A673 (cell line): ENCODE data around the gene KCNQ2.

Source experiments
- EZH2 ChIP-seq: fragments of 200-600 bp; sonication (generic); IDR thresholded peaks from 2 replicates; pipeline ENCODE4 v1.6.1; 2017; ENCODE audit warnings: borderline replicate concordance, low read depth, mild to moderate bottlenecking, mixed read lengths, antibody characterized with exemption, low read length; ENCODE audit not compliant: poor library complexity, severe bottlenecking
- TF ChIP-seq, protein P1 (sequence below): fragments of 300-800, 200-600 bp; sonication (generic); conservative IDR thresholded peaks from 2 replicates; pipeline ENCODE4 v1.5.1; 2017; ENCODE audit warnings: low read depth, mild to moderate bottlenecking, antibody characterized with exemption, low read length, moderate library complexity, mixed read lengths

DNA sequence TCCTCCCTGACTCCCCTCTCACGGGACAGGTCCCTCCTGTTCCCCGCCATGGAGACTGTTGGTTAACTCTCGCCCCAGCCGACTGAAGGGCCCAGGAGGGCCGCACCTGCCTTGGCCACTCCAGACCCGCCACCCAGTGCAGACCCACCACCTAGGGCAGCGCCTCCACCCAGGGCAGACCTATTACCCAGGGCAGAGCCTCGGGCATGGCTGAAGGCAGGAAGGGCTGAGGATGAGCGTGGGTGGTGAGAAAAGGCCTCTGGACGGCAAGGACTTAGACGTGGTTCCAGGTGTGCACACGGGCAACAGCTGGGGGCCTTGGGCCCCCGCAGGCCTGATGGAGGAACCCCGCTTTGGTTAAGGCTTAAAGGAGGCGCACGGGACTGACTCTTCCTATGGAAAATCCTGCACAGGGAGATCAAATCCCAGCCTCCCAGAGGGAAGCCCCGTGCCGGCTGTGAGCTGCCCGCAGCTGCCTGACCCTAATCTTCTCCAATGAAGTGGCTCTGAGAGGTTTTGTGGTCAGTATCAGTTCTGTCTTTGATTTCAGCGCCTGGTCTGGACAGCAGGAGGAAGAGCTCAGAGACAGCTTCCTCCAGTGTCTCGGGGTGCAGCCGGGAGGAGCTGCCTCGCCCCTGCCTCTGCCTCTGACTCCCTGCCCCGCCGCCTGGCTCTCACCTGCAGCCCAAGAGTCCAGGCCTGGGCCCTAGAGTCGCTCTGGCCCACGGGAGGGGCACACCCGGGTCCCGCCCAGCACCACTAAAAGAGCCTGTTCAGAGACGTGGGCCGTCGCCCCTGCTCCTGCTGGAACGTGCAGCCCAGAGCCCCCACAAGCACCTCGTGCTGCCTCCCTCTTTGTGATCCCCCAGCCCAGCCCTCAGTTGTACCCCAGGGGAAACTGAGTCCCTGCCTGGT is 99.2 kb downstream of the KCNQ2 start:
- TF ChIP-seq, protein P1, sequence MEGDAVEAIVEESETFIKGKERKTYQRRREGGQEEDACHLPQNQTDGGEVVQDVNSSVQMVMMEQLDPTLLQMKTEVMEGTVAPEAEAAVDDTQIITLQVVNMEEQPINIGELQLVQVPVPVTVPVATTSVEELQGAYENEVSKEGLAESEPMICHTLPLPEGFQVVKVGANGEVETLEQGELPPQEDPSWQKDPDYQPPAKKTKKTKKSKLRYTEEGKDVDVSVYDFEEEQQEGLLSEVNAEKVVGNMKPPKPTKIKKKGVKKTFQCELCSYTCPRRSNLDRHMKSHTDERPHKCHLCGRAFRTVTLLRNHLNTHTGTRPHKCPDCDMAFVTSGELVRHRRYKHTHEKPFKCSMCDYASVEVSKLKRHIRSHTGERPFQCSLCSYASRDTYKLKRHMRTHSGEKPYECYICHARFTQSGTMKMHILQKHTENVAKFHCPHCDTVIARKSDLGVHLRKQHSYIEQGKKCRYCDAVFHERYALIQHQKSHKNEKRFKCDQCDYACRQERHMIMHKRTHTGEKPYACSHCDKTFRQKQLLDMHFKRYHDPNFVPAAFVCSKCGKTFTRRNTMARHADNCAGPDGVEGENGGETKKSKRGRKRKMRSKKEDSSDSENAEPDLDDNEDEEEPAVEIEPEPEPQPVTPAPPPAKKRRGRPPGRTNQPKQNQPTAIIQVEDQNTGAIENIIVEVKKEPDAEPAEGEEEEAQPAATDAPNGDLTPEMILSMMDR: no peak
- TF ChIP-seq EZH2: no peak
